Transverse colon (tissue), 4 donors: ENCODE results near the gene LDHB. TPM values are rescaled to one million over a fixed set of nuclear protein-coding genes. Genes with fewer than 3 reads are reported as not detected.

Source experiments
- DNase-seq: peaks from one replicate; pipeline ENCODE4 v3.0.0-alpha.2; 2019
- H3K27ac ChIP-seq, 4 donors: fragments of 200-600 bp; sonication (generic); 2 replicates each; pipeline ENCODE4 v1.5.1; 2016 to 2018; ENCODE audit warnings: inconsistent platforms in 4 of 4
- H3K27me3 ChIP-seq: fragments of 200-600 bp; sonication (generic); 2 replicates; pipeline ENCODE4 v1.5.1; 2017; ENCODE audit warnings: inconsistent platforms
- H3K36me3 ChIP-seq, 4 donors: fragments of 200-600 bp; sonication (generic); 2 replicates each; pipeline ENCODE4 v1.5.1; 2017 to 2019; ENCODE audit warnings: inconsistent platforms in 4 of 4
- H3K4me1 ChIP-seq, 4 donors: fragments of 200-600 bp; sonication (generic); 2 replicates each; pipeline ENCODE4 v1.5.1; 2017 to 2020; ENCODE audit warnings: inconsistent platforms in 4 of 4
- H3K4me3 ChIP-seq, 4 donors: fragments of 200-600 bp; sonication (generic); 1 replicate in 1 of 4; 2 replicates in 3 of 4; pipeline versions ENCODE4 v1.5.1 to v1.6.1; 2017 to 2019; ENCODE audit warnings: inconsistent platforms in 4 of 4
- H3K9me3 ChIP-seq, 2 donors: fragments of 200-600 bp; sonication (generic); 2 replicates each; pipeline ENCODE4 v1.5.1; 2017 to 2019; ENCODE audit warnings: inconsistent platforms in 2 of 2
- EP300 ChIP-seq: sonication (generic); formaldehyde crosslinking; IDR thresholded peaks from one replicate; pipeline ENCODE4 v1.6.1; 2017; ENCODE audit warnings: antibody characterized with exemption, low read depth
- POLR2A ChIP-seq: fragments of 450-650 bp; IDR thresholded peaks from one replicate; pipeline ENCODE4 v1.6.1; 2016; ENCODE audit warnings: antibody characterized with exemption, mild to moderate bottlenecking, moderate library complexity
- POLR2AphosphoS5 ChIP-seq, 3 donors: sonication (generic); formaldehyde crosslinking; IDR thresholded peaks; one replicate each; pipeline ENCODE4 v1.6.1; 2016; ENCODE audit warnings: antibody characterized with exemption in 3 of 3
- WGBS, 2 donors: methylation state at CpG; one replicate each; pipeline ENCODE4 v1.1.5; 2018; ENCODE audit warnings: low coverage in 1 of 2; 5-methylcytosine and 5-hydroxymethylcytosine counted together
- in situ Hi-C, 4 donors: fragments of 200-750 bp; cut with MboI; loops; one replicate each; pipeline versions ENCODE4 v1.15.0 to v1.15.1; 2017; ENCODE audit warnings: low sequenced_read_pairs in 3 of 4, low pct_ligation_motif_present in 1 of 4, low pct_unique_long_range_greater_than_20kb in 1 of 4
- intact Hi-C: fragments of 100-400 bp; cut with DNase I; formaldehyde crosslinking; loops from one replicate; pipeline ENCODE4 v1.15.1; 2023; ENCODE audit warnings: low total_unique reads
- total RNA-seq, 4 donors: library from RNA; depleted of rRNA; stranded (reverse); fragments of >200 nt; gene quantifications; one replicate each; pipeline ENCODE4 v1.1.0, GENCODE V29; 2016
- TF ChIP-seq, protein P1 (sequence below), 5 experiments: fragments of 200-600 bp in 3 of 5; fragments of 450-650 bp in 2 of 5; sonication (generic) in 3 of 5; IDR thresholded peaks; 1 replicate in 2 of 5; 2 replicates in 3 of 5; pipeline ENCODE4 v1.5.1; 2016 to 2017; ENCODE audit warnings: antibody characterized with exemption in 5 of 5, inconsistent platforms in 3 of 5, mild to moderate bottlenecking in 2 of 5, moderate library complexity in 1 of 5

LDHB gene
- total RNA-seq, 4 donors from 2014 or later: 68.1 to 145 (median 118) TPM

DNA sequence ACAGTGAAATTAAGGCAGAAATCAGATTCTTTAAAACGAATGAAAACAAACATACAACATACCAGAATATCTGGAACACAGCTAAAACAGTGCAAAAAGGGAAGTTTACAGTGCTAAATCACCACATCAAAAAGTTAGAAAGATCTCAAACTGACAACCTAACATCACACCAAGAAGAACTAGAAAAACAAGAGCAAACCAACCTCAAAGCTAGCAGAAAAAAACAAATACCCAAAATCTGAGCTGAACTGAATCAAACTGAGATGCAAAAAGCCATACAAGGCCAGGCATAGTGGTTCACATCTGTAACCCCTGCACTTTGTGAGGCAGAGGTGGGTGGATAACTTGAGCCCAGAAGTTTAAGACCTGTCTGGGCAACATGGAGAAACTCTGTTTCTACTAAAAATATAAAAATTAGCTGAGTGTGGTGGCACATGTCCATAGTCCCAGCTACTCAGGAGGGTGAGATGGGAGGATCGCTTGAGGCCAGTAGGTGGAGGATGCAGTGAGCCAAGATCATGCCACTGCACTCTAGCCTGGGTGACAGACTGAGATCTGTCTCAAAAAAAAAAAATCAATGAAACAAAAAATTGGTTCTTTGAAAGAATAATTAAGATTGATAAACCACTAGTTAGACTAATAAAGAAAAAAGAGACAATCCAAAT lies 33.2 kb upstream of the LDHB start:
- in situ Hi-C loops: loop anchor here (10.0 to 25.0 kb wide), 5 partner anchors 304 to 746 kb away; no protein-coding TSS in a partner anchor
- TF ChIP-seq EP300 (no peak), POLR2A (no peak), POLR2AphosphoS5 (IDR thresholded peaks at IDR 0.05) (no peak)
- TF ChIP-seq, protein P1, sequence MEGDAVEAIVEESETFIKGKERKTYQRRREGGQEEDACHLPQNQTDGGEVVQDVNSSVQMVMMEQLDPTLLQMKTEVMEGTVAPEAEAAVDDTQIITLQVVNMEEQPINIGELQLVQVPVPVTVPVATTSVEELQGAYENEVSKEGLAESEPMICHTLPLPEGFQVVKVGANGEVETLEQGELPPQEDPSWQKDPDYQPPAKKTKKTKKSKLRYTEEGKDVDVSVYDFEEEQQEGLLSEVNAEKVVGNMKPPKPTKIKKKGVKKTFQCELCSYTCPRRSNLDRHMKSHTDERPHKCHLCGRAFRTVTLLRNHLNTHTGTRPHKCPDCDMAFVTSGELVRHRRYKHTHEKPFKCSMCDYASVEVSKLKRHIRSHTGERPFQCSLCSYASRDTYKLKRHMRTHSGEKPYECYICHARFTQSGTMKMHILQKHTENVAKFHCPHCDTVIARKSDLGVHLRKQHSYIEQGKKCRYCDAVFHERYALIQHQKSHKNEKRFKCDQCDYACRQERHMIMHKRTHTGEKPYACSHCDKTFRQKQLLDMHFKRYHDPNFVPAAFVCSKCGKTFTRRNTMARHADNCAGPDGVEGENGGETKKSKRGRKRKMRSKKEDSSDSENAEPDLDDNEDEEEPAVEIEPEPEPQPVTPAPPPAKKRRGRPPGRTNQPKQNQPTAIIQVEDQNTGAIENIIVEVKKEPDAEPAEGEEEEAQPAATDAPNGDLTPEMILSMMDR (IDR thresholded peaks at IDR 0.05): no peak
- Histone ChIP-seq H3K36me3 (no peaks in the 10 kb centered on the region), H3K27me3 (no peaks in the 10 kb centered on the region), H3K4me1 (no peaks in the 10 kb centered on the region), H3K4me3 (no peak overlapping the region), H3K27ac (no peak overlapping the region), H3K9me3 (peaks cover 0 to 7% of the 10 kb centered on the region in 2 donors)
- intact Hi-C loops: loop anchor here (10.0 kb wide), 2 partner anchors 294 to 324 kb away; no protein-coding TSS in a partner anchor
- DNase-seq: no peak
- 73 to 86% methylated on average over 2 of the region's 2 CpGs for WGBS, 2 donors

GRCh38 chr12:21683115-21683514 lies 25.5 kb upstream of the LDHB start:
- intact Hi-C loops: loop anchor here (10.0 kb wide), 1 partner anchor 178 kb away; the partner anchor contains the start of genes GOLT1B and RECQL
- Histone ChIP-seq H3K4me3 (no peak overlapping the region), H3K4me1 (peaks cover 0 to 6% (median 0%) of the 10 kb centered on the region in 4 donors), H3K27me3 (no peaks in the 10 kb centered on the region), H3K9me3 (no peaks in the 10 kb centered on the region), H3K27ac (no peak overlapping the region), H3K36me3 (no peaks in the 10 kb centered on the region)
- no peak for TF ChIP-seq EP300
- TF ChIP-seq POLR2A: no peak
- TF ChIP-seq POLR2AphosphoS5 (IDR thresholded peaks at IDR 0.05): no peak
- TF ChIP-seq, protein P1 (IDR thresholded peaks at IDR 0.05): no peak
- in situ Hi-C loops: loop anchor here in 1 of 4 donors (25.0 kb wide), 1 partner anchor 754 kb away; no protein-coding TSS in a partner anchor
- no peak for DNase-seq
- 66 to 75% methylated on average over 3 of the region's 3 CpGs for WGBS, 2 donors

- TF ChIP-seq, protein P1 (IDR thresholded peaks at IDR 0.05): no peak
- no peak for TF ChIP-seq POLR2AphosphoS5 (IDR thresholded peaks at IDR 0.05)
- TF ChIP-seq EP300: no peak
- no peak for TF ChIP-seq POLR2A
Measured at GRCh38 chr12:21678959-21679358, 21.3 kb upstream of the LDHB start.

GRCh38 chr12:21677622-21678277 lies 20.1 kb upstream of the LDHB start:
- TF ChIP-seq EP300 (no peak), POLR2AphosphoS5 (IDR thresholded peaks at IDR 0.05) (no peak), POLR2A (no peak)
- TF ChIP-seq, protein P1 (IDR thresholded peaks at IDR 0.05): no peak
- 84 to 89% methylated on average over 5 to 7 of the region's 7 CpGs for WGBS, 2 donors
- DNase-seq: no peak
- no peak overlapping the region for H3K4me3 ChIP-seq
- no peak overlapping the region for H3K27ac ChIP-seq
- H3K36me3 ChIP-seq: no peaks in the 10 kb centered on the region
- intact Hi-C loops: no loop called here
- peaks cover 0 to 6% (median 0%) of the 10 kb centered on the region in 4 donors for H3K4me1 ChIP-seq
- H3K27me3 ChIP-seq: no peaks in the 10 kb centered on the region
- no peaks in the 10 kb centered on the region for H3K9me3 ChIP-seq
- in situ Hi-C loops: loop anchor here in 2 of 4 donors (10.0 to 25.0 kb wide), 2 partner anchors 53 to 760 kb away; no protein-coding TSS in a partner anchor

More at GRCh38 chr12:21678959-21679358, 21.3 kb upstream of the LDHB start:
- Histone ChIP-seq H3K27ac (no peak overlapping the region), H3K4me1 (peaks cover 0 to 6% (median 0%) of the 10 kb centered on the region in 4 donors), H3K36me3 (no peaks in the 10 kb centered on the region), H3K4me3 (no peak overlapping the region), H3K27me3 (no peaks in the 10 kb centered on the region), H3K9me3 (no peaks in the 10 kb centered on the region)
- 18 to 39% methylated on average over 1 of the region's 1 CpG for WGBS, 2 donors
- in situ Hi-C loops (loop anchor here in 2 of 4 donors (10.0 to 25.0 kb wide), 2 partner anchors 54 to 758 kb away; no protein-coding TSS in a partner anchor), intact Hi-C loops (no loop called here)
- DNase-seq: no peak
